GM12873 (cell line): ENCODE data around the gene SUPT4H1.

Experiments used
- TF ChIP-seq, protein P1 (sequence below): IDR thresholded peaks from 2 replicates; pipeline ENCODE4 v1.5.1; 2012; ENCODE audit warnings: low read depth, mild to moderate bottlenecking, moderate library complexity, low read length, control low read depth; ENCODE audit not compliant: insufficient read depth; ENCODE audit errors: missing control alignments

SUPT4H1 gene

DNA sequence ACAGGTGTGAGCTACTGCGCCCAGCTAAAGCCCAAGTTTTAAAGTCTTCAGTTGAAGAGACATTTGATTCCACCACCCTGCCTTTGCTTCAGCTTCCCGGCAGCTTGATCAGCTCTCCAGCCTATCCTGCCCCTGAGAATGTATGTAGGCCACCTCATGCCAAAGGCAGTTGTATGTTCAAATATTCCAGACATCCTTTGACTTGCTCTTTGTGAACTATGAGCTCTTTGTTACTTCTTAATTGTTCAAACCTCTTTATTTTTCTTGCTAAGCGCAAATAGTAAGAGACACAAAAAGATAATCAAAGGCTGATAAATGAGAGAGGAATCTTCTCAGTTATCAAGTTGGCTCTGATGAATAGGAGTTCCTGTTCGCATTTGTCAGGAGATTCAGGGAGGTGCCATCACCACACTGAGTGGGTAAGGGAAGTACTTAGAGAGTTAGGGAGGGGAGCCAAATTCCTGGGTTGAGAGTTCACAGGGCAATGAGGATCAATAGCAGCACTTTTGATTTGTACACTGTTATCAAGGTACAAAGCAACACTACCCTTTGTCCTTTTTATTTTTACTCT lies 32.0 kb upstream of the SUPT4H1 start:
- TF ChIP-seq, protein P1, sequence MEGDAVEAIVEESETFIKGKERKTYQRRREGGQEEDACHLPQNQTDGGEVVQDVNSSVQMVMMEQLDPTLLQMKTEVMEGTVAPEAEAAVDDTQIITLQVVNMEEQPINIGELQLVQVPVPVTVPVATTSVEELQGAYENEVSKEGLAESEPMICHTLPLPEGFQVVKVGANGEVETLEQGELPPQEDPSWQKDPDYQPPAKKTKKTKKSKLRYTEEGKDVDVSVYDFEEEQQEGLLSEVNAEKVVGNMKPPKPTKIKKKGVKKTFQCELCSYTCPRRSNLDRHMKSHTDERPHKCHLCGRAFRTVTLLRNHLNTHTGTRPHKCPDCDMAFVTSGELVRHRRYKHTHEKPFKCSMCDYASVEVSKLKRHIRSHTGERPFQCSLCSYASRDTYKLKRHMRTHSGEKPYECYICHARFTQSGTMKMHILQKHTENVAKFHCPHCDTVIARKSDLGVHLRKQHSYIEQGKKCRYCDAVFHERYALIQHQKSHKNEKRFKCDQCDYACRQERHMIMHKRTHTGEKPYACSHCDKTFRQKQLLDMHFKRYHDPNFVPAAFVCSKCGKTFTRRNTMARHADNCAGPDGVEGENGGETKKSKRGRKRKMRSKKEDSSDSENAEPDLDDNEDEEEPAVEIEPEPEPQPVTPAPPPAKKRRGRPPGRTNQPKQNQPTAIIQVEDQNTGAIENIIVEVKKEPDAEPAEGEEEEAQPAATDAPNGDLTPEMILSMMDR = no peak

DNA sequence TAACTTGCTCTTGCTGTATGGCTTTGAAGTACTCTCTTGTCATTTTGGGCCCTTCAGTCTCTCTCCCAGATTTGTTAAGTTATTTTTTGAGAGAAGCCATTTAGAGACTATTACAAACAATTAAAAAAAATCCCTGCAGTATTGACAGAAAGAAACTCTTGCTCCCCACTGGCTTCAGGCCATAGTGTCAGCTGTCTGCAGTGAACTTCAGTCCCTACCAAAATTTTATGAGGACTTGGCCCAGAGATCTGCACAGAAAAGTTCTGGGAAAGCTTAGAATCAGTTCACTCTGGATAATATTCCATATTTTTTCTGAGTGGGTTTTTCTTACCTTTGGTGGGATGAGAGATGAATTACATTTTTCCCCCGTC lies 30.9 kb upstream of the SUPT4H1 start:
- TF ChIP-seq, protein P1 = no peak

DNA sequence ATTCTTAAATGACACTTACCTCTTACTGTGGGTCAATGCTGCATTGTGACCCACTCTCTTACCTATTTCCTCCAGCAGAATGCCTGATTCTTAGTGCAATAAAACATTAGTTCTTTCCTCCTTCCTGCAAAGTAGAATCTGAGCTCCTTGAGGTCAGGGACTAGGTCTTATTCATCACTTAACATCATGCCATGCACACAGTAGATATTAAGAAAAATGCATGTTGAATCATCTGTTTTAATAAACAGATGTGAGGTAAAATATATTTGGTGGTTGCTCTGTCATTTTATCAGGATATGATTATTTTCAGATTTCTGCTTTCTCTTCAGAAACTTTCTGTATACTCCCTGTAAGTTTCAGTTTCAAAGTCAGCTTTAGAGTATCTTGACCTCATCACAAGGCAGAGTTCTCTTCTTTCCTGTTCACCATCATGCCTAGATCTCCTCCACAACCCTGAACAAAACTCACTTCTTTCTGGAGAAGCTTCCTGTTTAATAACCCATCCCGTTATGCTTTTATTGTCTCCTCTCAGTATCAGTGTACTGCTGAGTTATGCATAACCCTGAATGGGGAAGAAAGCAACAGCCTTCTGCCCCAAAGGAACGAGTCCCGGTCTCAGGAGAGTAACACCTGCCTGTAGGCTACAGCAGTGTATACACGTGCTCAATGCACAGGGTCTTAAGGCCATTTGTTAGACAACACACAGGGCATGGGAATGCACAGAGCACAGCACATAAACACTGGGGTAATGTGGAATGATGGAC lies 30.3 kb upstream of the SUPT4H1 start:
- TF ChIP-seq, protein P1 = no peak

DNA sequence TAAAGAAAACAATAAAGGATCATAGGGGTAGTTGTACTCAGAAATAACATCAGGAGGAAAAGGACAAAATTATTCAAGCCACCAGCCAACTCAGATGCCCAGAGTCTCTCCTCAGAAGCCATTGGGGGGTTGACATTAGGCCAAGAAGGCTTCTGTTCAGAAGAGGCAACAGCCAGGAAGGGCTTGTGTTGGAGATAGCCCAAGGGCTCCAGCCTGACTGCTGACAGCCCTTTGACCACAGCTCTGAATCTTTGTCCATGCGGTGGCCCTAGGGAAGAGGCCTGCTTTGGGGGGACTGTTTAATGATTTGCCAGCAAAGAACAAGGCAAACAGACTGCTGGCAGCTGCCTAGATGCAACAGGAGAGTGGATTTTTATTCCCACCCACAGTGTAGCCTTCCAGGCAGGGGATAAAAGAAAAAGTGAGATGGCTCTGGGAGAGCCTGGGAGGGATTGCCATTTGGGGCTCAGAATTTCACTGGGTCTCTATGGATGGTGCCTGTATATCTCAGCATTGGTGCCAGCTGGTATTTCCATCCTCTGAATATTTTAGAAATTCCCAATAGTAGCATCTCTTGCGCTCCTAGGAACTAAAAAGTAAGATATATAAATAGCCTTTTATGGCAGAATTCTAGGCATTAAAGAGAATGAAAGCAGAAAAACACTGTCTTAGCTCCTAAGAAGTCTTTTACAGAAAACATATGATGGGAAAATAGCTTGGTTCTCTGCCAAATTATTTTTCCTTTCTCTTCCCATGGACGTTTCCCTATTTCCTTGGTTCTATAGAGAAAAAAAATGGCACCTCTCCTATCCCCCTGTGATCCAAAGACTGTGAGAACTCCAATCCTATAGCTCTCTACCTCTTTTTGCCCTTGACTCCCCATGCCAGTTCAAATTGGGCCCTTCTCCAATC lies 29.4 kb upstream of the SUPT4H1 start:
- TF ChIP-seq, protein P1 = no peak

DNA sequence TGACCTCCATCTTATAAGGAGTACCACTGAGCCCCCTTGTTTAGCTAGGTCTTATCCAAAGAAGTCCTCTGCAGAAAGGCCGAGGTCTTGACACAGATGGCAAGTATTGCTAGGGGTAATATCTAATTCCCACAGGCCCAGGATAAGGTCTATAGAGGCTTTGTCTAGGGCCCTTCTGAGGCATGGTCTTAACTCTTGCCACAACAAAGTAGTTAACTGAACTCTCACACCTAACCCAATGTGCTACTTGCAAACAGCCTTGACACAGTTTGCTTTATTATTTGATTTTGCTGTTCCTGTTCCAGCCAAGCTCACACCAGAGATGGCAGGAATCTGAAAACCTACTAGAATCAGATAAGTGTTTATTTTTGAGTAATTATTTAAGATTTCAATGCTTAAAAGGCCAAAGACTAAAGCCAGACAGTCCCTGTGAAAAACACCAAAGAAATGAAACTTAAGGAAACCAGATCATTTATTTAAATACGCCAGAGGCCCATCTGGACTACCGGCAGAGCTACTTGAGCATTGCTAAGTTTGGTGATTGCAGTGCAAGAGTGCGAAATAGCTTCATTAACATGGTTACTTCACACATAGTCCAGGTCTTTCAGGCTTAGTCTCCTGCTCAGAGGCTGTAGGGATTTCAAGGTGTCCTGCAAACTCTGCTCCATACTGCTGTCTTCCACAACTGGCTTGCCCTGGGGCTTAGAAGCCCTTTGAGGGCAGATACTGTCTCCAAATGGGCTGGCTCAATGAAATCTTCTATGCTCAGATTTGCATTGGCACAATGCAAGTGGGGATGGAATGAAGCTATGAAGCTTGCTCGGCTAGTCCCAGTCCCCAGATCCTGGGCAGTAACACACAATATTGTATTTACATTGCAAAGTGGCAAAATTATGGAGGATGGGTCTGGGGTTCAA lies 28.5 kb upstream of the SUPT4H1 start:
- TF ChIP-seq, protein P1 = no peak

DNA sequence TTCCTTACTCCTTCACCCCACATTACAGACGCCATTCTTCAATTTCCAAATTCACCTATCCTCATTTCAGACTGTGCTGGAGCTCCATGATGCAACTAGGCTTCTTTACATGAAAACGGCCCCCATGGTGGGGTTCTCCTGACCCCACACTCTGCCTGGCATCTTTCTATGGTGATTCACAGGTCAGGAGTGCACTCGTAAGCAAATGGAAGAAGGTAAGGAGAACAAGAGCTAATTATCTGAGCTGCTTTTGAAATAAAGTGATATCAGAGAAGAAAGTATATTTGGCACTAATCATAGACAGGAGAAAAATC lies 27.5 kb upstream of the SUPT4H1 start:
- TF ChIP-seq, protein P1 = no peak
